GM12875 (cell line): ENCODE data around the gene LMO7.

ENCODE experiments used
- H3K4me3 ChIP-seq: one replicate; pipeline ENCODE4 v1.5.1; 2011; ENCODE audit warnings: low read depth, low read length, control low read depth
- TF ChIP-seq, protein P1 (sequence below): IDR thresholded peaks from 2 replicates; pipeline ENCODE4 v1.5.1; 2011; ENCODE audit warnings: low read depth, mild to moderate bottlenecking, control low read depth, inconsistent platforms, low read length, moderate library complexity, borderline replicate concordance; ENCODE audit not compliant: insufficient read depth

Gene LMO7

DNA sequence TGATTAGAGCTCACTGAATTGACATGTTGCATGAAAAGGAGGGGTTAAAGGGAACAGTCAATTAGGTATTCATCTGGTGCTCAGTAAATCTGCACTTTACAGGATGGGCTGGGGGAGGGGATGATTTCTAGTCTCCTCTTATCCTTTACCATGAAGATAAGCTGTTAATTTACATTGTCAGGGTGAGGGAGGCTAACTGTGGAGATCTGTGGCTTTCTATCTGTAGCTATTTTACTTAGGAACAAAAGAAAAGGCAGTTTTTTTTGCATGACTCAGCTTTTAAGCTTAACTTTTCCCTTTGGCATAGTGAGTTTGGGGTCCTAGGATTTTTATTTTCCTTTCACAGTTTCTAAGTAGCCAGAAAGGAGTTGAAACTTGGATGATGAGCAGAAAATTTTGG is 253.3 kb downstream of the LMO7 start:
- H3K4me3 ChIP-seq = no peak overlapping the region
- TF ChIP-seq, protein P1, sequence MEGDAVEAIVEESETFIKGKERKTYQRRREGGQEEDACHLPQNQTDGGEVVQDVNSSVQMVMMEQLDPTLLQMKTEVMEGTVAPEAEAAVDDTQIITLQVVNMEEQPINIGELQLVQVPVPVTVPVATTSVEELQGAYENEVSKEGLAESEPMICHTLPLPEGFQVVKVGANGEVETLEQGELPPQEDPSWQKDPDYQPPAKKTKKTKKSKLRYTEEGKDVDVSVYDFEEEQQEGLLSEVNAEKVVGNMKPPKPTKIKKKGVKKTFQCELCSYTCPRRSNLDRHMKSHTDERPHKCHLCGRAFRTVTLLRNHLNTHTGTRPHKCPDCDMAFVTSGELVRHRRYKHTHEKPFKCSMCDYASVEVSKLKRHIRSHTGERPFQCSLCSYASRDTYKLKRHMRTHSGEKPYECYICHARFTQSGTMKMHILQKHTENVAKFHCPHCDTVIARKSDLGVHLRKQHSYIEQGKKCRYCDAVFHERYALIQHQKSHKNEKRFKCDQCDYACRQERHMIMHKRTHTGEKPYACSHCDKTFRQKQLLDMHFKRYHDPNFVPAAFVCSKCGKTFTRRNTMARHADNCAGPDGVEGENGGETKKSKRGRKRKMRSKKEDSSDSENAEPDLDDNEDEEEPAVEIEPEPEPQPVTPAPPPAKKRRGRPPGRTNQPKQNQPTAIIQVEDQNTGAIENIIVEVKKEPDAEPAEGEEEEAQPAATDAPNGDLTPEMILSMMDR = no peak

- TF ChIP-seq, protein P1 = no peak
- no peak overlapping the region for H3K4me3 ChIP-seq
These were observed 259.0 kb downstream of the LMO7 start for GRCh38 chr13:75895168-75895567.

GRCh38 chr13:75896271-75896670 is 260.1 kb downstream of the LMO7 start:
- TF ChIP-seq, protein P1 = no peak
- no peak overlapping the region for H3K4me3 ChIP-seq

DNA sequence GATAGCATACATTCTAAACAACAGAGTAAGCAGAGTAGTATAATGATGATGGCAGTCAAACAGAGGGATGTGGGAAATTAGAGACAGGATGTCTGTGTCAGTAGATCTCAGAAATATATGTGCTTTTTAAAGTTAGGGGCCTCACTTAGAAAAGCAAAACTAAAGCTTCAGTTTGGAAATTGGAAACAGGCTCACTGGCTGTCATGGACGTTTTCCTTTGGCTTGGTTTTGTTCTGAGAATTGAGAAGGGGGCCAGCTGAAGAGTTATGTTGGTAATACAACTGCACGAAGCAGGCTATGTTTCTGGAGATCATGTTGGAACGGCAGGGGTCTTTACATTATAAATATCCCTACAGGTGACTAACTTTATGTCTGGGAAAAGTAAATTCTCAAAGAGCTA is 261.3 kb downstream of the LMO7 start:
- TF ChIP-seq, protein P1 = no peak
- no peak overlapping the region for H3K4me3 ChIP-seq

DNA sequence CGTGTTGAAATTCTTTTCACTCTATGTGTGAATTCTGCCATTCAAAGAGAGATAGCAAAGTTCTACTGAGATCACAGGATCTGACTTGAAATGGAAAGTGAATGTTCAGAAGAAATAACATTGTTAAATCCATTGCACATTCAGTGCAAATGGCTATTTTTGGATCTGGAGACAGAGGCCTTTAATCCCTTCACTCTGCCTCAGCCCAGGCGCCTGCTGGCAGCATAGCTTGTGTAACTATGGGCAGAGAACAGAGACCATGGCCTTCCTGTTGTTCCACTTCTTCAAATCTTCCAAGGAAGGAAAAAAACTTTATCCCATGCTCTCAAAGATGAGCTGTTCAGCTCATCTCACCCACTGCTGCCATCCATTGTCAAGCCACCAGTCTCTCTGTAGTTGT is 265.4 kb downstream of the LMO7 start:
- TF ChIP-seq, protein P1 = no peak
- H3K4me3 ChIP-seq = no peak overlapping the region

DNA sequence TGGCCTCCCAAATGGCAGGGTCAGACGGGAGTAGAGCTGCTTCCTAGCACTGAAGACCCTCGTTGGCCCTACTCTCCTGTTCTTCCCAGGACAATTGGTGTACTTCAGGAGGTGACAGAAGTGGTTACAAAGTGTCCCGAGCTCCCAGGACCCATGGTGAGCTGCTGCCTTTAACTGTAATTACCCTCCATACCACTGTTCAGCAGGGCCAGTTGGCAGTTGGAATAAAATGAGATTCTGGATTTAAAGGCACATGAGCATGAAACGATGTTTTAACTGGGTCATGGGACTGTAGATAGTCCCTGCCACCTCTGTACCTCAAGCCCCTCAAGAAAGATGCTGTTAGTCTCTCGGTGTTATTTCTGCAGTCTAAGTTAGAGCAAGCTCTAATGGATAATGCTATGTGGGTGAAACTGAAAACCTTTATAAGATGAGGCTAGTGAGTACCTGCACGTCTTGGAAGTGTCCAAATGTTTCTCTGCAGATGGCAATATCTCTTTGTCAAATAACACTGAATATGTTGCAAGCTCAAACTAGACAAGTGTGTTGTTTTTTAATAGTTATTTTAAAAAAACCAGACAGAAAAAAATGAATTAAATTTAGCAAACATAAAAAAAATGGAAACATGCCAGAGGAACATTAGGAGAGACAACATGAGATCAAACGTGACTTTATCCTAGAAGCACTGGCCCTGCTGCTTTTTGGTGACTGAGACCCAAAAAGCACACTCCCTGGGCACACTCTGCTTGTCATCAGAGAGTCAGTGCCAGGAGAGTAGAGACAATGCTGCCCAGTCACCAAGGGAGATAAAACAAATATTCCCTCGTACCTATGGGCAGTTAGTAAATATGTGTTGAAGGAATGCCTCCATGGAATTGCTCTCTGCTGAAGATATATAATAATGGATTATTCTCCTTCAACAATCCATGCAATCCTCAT is 266.3 kb downstream of the LMO7 start:
- TF ChIP-seq, protein P1 = no peak
- H3K4me3 ChIP-seq = no peak overlapping the region

DNA sequence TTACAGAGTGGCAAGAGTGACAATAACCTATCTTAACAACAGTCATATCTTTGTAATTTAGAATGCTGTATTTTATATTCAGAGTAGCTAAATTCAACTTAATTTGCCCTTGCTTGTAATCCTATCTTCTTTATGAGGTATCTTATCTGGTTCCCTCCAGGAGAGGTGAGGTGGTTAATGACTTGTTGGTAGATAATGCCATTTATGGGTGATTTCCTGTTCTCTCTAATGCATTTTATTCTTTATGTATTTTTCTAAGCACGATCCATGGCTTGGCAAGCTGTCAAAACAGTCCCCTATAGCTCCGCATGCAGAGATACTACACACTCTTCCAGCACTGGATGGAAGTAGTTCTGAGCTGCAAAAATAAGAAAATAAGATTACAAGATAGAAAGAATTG is 267.9 kb downstream of the LMO7 start:
- TF ChIP-seq, protein P1 = no peak

More for the DNA sequence above, 267.9 kb downstream of the LMO7 start:
- no peak overlapping the region for H3K4me3 ChIP-seq
